DND-41 (cell line): ENCODE results near the gene MXRA5.

ENCODE experiments used
- ATAC-seq: fragments of 200-7000 bp; cut with Tn5 transposase; 3 replicates; pipeline ENCODE4 v1.9.1; 2021; ENCODE audit warnings: low read depth; ENCODE audit not compliant: insufficient read depth
- DNase-seq: peaks from one replicate; pipeline ENCODE4 v3.0.0-alpha.2; 2020
- H2AFZ ChIP-seq: 2 replicates; pipeline ENCODE4 v1.6.0; 2012; ENCODE audit warnings: low read depth, low read length
- H3K27ac ChIP-seq: 2 replicates; pipeline ENCODE4 v1.5.1; 2012; ENCODE audit warnings: low read length, inconsistent platforms
- H3K27me3 ChIP-seq: fragments of 200-600 bp; sonication (generic); 2 replicates; pipeline ENCODE4 v1.6.0; 2012; ENCODE audit warnings: low read length, mild to moderate bottlenecking, inconsistent platforms; ENCODE audit not compliant: insufficient read depth, poor library complexity
- H3K36me3 ChIP-seq: 2 replicates; pipeline ENCODE4 v1.5.1; 2012; ENCODE audit warnings: low read length, inconsistent platforms; ENCODE audit not compliant: insufficient read depth
- H3K4me1 ChIP-seq: 2 replicates; pipeline ENCODE4 v1.5.1; 2012; ENCODE audit warnings: mild to moderate bottlenecking, low read length; ENCODE audit not compliant: insufficient read depth
- H3K4me2 ChIP-seq: 2 replicates; pipeline ENCODE4 v1.6.0; 2012; ENCODE audit warnings: mild to moderate bottlenecking, moderate library complexity, low read length, inconsistent platforms; ENCODE audit not compliant: insufficient read depth
- H3K4me3 ChIP-seq, 2 experiments: fragments of 200-600 bp in 1 of 2; shearing (Covaris generic) in 1 of 2; 2 replicates each; pipeline ENCODE4 v1.5.1; 2012 to 2016; ENCODE audit warnings: inconsistent platforms in 2 of 2, low read length in 2 of 2, mild to moderate bottlenecking in 2 of 2, low read depth in 1 of 2, moderate library complexity in 1 of 2
- H3K79me2 ChIP-seq: 2 replicates; pipeline ENCODE4 v1.6.0; 2012; ENCODE audit warnings: low read length, inconsistent platforms; ENCODE audit not compliant: insufficient read depth
- H3K9ac ChIP-seq: 2 replicates; pipeline ENCODE4 v1.6.0; 2012; ENCODE audit warnings: low read depth, mild to moderate bottlenecking, inconsistent platforms, low read length, moderate library complexity
- H3K9me3 ChIP-seq: 2 replicates; pipeline ENCODE4 v1.5.1; 2012; ENCODE audit warnings: low read length, moderate library complexity, mild to moderate bottlenecking, inconsistent platforms; ENCODE audit not compliant: insufficient read depth, severe bottlenecking
- H4K20me1 ChIP-seq: 2 replicates; pipeline ENCODE4 v1.6.0; 2012; ENCODE audit warnings: low read length; ENCODE audit not compliant: insufficient read depth
- CTCF ChIP-seq: IDR thresholded peaks from 2 replicates; pipeline ENCODE4 v1.5.1; 2012; ENCODE audit warnings: borderline replicate concordance, low read length, moderate library complexity, mild to moderate bottlenecking; ENCODE audit not compliant: poor library complexity, severe bottlenecking; ENCODE audit errors: extremely low read depth
- EZH2 ChIP-seq: IDR thresholded peaks from 3 replicates; pipeline ENCODE4 v1.6.1; 2012; ENCODE audit warnings: borderline replicate concordance, low read depth, mild to moderate bottlenecking, moderate library complexity, low read length, inconsistent platforms; ENCODE audit not compliant: severe bottlenecking

The MXRA5 gene

GRCh38 chrX:3340016-3340415 is 6.4 kb downstream of the MXRA5 start:
- H3K9me3 ChIP-seq, result no peaks in the 10 kb centered on the region
- H3K36me3 ChIP-seq, result no peaks in the 10 kb centered on the region
- no peak overlapping the region for H3K9ac ChIP-seq
- no peak for TF ChIP-seq EZH2
- no peak for TF ChIP-seq CTCF
- no peak overlapping the region for H3K4me3 ChIP-seq
- no peak for DNase-seq
- no peak overlapping the region for H3K4me2 ChIP-seq
- H3K27ac ChIP-seq, result no peak overlapping the region
- ATAC-seq, result no peak
- H3K4me1 ChIP-seq, result no peaks in the 10 kb centered on the region
- H2AFZ ChIP-seq, result no peak overlapping the region
- no peaks in the 10 kb centered on the region for H4K20me1 ChIP-seq
- no peaks in the 10 kb centered on the region for H3K27me3 ChIP-seq
- no peaks in the 10 kb centered on the region for H3K79me2 ChIP-seq

- no peak overlapping the region for H3K4me2 ChIP-seq
- no peak for DNase-seq
- H3K79me2 ChIP-seq, result no peaks in the 10 kb centered on the region
- no peak overlapping the region for H3K9ac ChIP-seq
- H2AFZ ChIP-seq, result no peak overlapping the region
- TF ChIP-seq CTCF (no peak), EZH2 (no peak)
- no peaks in the 10 kb centered on the region for H3K36me3 ChIP-seq
- H3K27me3 ChIP-seq, result no peaks in the 10 kb centered on the region
- no peak overlapping the region for H3K27ac ChIP-seq
- no peak for ATAC-seq
- H3K9me3 ChIP-seq, result no peaks in the 10 kb centered on the region
- H4K20me1 ChIP-seq, result no peaks in the 10 kb centered on the region
- H3K4me1 ChIP-seq, result no peaks in the 10 kb centered on the region
- no peak overlapping the region for H3K4me3 ChIP-seq
Observed at GRCh38 chrX:3326681-3327080, 19.8 kb downstream of the MXRA5 start.

GRCh38 chrX:3320471-3321046 is 25.9 kb downstream of the MXRA5 start:
- H4K20me1 ChIP-seq, result no peaks in the 10 kb centered on the region
- H3K4me2 ChIP-seq, result no peak overlapping the region
- ATAC-seq (no peak), DNase-seq (no peak)
- no peak overlapping the region for H3K9ac ChIP-seq
- TF ChIP-seq CTCF, result no peak
- no peak for TF ChIP-seq EZH2
- no peaks in the 10 kb centered on the region for H3K79me2 ChIP-seq
- H2AFZ ChIP-seq, result no peak overlapping the region
- no peaks in the 10 kb centered on the region for H3K36me3 ChIP-seq
- H3K4me3 ChIP-seq, result no peak overlapping the region
- no peaks in the 10 kb centered on the region for H3K9me3 ChIP-seq
- no peaks in the 10 kb centered on the region for H3K27me3 ChIP-seq
- H3K27ac ChIP-seq, result no peak overlapping the region
- no peaks in the 10 kb centered on the region for H3K4me1 ChIP-seq
